Globus pallidus (tissue), 1 donor: ENCODE results near the gene UGT1A10.
"Not testable (repeated sequence)": the region's sequence is repeated elsewhere in the genome, so short reads cannot be mapped to it uniquely, and the experiment has no call there.

ENCODE experiments used
- DNase-seq: peaks from one replicate; pipeline ENCODE4 v3.0.0-alpha.2; 2015; ENCODE audit warnings: low spot score

Gene UGT1A10

DNA sequence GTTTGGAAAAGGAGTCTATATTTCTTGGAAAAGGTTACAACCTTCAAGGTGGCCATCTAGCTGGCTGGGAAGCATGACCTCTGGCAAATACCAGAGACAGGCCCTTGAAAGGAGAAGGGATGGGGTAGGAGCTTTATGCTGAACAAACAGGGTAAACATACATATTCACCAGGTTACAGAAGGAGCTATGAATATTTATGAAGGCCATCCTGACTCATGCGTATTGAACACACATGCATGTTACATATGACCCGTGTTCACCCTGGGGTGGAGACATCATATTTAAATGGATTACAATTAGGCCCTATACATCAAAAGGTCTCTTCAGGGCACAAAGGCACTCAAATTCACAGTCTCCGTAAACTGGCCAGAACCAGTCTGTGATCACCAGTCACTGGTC lies 19.7 kb downstream of the UGT1A10 start:
- not testable (repeated sequence) for DNase-seq

DNA sequence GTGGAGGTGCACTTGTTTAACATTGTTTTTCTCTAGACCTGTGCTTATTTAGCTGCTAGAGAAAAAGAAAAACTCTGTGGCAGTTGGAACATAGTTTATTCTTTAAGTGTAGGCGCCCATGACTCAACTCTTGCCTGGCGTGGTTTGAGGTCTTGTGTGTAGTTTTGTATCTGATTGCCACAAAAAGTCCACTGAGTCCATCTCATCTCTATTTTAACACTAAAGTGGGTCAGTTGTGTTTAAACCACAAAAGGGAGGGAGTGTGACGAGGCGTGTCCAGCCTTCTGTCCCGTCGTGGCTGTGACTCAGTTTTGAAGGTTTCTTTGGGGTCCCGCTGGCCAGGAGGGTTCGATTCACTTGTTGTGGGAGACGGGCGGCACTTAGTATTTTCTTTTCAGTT lies 20.2 kb downstream of the UGT1A10 start:
- no peak for DNase-seq

DNA sequence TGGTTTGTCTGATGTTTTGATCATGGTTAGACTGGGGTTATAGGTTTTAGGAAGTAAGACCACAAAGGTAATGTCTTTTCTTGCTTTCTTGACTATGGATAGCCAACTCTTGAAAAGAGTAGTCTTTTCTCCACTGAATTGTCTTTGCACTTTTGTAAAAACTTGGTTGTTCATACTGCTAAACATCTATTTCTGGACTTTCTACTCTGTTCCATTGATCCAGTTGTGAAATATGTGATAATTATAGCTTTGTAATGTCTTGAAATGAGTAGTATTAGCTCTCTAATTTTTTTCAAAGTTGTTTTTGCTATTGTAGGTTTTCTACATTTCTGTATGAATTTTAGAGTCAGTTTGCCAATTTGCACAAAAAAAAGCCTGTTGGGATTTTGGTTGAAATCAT lies 22.4 kb downstream of the UGT1A10 start:
- DNase-seq, result no peak

DNA sequence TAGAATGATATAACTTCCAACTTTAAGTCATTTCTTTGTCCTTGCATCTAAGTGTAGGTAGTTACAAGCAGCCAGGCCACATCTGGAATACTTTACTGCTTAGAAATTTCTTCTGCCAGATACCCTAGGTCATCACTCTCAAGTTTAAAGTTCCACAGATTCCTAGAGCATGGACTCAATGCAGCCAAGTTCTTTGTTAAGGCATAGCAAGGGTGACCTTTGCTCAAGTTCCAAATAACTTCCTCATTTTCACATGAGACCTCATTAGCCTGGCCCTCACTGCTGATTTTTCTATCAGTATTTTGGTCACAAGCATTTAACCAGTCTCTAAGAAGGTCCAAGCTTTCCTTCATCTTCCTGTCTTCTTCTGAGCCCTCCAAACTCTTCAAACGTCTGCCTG lies 27.7 kb downstream of the UGT1A10 start:
- DNase-seq, result no peak

DNA sequence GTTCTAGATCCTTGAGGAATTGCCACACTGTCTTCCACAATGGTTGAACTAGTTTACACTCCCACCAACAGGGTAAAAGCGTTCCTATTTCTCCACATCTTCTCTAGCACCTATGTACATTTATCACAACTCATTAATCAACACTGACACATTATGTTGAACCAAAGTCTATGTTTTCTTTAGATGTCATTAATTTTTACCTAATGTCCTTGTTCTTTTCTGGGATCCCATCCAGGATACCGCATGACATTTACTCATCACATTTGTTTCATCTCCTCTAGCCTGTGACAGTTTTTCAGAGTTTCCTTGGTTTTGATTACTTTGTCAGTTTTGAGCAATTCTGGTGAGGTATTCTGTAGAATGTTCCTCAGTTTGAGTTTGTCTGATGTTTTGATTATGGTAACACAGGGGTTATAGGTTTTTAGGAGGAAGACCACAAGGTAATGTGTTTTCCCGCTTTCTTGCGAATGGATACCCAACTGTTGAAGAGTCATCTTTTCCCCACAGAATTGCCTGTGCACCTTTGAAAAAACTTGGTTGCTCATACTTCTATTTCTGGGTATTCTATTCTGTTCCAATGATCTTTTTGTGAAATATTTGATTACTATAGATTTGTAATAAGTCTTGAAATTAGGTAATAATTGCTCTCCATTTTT lies 32.5 kb downstream of the UGT1A10 start:
- DNase-seq, result no peak

DNA sequence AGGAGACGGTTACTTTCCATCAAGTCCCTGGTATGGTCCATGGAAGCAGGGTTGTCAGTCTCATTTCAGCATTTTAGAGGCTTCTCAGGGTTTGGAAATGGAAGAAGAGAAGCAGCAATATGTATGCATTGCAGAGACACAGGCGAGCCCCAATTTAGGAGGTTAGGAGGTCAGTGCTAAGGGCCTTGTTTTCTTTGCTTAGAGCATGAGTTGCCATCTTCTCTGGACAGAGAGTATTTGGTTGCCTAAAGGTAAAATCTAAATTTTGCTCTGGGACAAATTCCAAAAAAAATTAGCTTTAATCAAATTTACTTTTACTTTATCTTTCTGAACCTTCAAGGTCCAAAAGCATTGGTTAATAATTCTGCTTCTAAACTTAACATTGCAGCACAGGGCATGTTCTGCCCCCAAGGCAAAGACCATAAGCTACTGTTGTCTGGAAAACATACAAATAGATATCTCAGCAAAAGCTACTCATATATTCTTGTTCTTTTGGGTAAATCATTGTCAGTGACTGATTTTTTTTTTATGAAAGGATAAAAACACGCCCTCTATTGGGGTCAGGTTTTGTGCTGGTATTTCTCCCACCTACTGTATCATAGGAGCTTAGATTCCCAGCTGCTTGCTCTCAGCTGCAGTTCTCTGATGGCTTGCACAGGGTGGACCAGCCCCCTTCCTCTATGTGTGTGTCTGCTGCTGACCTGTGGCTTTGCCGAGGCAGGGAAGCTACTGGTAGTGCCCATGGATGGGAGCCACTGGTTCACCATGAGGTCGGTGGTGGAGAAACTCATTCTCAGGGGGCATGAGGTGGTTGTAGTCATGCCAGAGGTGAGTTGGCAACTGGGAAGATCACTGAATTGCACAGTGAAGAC lies 35.3 kb downstream of the UGT1A10 start, which contains the start of gene UGT1A9:
TSS of gene UGT1A9 (plus strand) at position 609 of the 872 bp plus-strand sequence. CDS start at position 646, 37 bp downstream.
- DNase-seq, result no peak

DNA sequence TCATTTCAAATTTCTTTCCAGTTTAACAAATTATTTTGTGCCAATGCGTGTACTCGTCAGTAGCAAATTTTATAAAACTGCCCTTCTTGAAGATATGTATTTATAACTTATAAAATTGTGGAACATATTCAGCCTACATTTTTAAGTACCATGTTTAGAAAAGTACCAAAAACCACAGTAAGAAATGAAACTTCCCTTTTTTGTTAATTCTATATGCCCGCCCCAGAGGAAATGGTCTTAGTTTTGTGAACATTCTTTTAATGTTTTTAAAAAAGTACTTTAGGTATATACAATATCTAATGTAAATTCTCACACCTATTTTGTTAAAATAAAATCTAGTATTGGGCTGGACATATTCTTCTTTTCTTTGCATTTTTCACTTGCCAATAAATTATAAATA lies 36.6 kb downstream of the UGT1A10 start:
- DNase-seq, result no peak

DNA sequence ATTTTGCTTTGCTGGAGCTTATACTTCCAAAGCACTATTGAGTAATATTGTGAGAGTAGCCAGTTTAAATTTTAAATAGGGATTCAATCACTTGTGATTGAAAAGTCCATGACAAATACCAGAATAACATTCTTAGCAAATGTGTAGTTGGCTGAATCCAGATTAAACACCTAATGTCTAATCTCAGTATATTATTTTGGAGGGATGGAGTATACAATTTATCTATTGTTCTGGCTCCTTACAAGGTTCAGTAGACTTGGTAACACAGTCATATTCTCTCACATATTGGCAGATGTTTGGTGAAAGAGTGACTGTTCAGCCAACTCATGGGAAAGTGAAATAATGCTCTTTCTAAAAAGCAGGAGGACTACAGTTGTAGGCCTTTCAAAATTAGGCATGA lies 37.6 kb downstream of the UGT1A10 start:
- DNase-seq, result no peak

DNA sequence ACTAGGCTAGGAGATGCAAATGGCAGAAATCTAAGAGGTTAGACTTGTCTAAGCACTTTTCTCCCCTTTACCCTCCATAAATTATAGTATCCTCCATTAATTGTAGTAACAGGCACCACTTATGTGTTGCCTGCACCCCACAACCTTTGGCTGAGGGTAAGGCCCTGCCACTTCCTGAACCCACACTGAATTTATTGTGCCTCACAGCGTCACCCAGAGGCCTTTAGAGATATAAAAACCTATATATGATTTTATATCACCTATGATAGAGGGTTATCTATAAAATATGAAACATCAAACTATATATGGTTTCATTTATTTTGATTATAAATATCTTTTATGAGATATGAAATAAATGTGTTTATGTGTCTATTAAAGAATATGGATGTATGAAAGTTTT lies 38.1 kb downstream of the UGT1A10 start:
- DNase-seq, result no peak

DNA sequence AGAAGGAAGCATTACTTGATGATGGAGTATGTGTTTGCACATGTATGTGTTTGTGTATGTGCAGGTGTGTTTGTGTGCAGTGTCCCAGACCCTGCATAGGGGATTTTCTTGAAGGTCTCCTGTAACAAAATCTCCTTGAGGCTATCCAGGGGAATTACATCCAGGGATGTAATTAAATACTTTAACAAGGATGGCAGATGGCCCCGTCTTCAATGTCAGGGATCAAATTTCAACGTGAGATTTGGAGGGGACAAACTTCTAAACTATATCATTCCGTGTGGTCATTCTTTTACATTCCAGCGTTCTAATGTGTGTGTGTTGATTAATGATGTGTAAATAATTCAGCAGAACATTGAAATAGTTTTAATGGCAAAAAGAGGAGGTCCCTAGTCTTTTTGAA lies 38.7 kb downstream of the UGT1A10 start:
- no peak for DNase-seq

DNA sequence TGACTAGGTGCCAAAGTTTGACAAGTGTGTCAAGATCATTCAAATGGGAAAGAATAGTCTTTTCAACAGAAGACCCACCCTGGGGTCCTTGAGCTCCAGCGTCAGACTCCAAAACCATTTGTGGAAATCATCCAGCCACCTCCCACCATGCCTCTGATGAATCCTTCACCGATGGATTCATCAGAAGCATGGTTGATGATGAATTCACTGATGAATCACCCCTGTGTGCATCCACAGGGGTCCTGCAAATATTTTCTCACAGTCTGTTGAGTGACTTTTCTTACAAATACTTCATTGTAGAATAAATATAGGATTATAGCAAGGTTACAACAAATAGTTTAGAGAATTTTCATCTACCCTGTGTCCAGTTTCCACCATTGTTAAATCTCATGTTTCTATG lies 39.8 kb downstream of the UGT1A10 start:
- no peak for DNase-seq

DNA sequence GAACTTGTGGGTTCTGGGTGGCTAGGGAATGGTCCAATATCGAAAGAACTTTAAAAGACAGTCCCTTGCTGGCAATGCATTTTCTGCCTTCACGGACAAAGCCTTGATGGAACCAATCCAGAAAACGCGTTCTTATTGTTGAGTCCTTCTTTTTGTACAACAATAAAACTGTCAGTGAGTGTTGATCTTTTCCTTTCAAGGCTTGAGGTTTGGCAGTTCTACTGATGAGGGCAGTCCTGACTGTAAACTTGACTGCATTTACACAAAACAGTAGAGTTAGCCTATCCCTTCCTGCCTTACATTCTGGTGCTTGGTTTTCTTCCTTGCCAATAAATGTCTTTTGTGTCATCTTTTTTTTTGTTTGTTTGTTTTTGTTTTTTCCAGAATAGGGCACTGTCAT lies 42.9 kb downstream of the UGT1A10 start:
- no peak for DNase-seq

DNA sequence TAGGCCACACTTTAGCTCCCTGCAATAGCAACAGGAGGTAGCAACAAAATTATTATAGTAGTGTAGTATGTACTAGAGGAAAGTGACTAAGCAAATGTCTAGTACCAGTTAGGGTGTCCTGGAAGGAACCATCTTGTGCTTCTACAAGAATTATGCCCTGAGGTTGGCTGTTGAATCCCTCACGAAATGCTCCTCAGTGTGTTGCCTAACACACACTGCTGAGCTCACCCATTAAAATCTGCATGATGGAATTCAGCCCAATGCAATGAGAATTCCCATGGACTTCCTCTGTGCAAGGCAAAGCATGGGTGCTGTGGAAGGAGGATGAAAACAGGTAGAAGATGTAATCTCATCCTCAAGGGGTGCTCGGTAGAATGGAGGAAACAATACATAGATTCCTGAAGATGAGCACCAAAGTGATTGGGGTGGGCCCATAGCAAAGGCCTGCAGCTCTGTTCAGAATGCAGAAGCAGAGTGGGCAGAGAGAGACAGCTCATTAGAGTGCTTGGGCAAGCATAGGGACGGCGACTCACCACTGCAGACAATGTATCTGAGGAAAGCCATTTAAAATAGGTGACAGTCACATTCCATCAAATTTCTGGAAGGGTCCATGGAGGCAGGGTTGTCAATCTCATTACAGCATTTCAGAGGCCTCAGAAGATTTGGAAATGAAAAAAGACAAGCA lies 44.3 kb downstream of the UGT1A10 start:
- DNase-seq, result no peak

DNA sequence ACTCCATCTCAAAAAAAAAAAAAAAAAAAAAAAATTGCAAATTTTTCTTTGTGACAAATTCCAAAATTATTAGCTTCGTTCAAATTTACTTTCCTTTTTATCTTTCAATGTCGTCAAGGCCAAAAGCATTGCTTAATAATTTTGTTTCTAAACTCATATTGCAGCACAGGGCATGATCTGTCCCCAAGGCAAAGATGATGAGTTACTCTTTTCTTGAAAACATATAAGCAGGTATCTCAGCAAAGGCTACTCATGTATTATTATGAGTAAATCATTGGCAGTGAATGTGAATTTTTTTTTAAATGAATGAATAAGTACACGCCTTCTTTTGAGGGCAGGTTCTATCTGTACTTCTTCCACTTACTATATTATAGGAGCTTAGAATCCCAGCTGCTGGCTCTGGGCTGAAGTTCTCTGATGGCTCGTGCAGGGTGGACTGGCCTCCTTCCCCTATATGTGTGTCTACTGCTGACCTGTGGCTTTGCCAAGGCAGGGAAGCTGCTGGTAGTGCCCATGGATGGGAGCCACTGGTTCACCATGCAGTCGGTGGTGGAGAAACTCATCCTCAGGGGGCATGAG lies 45.4 kb downstream of the UGT1A10 start, which contains the start of gene UGT1A7:
TSS of gene UGT1A7 (plus strand) at position 381 of the 579 bp plus-strand sequence. CDS start at position 418, 37 bp downstream.
- DNase-seq, result no peak

DNA sequence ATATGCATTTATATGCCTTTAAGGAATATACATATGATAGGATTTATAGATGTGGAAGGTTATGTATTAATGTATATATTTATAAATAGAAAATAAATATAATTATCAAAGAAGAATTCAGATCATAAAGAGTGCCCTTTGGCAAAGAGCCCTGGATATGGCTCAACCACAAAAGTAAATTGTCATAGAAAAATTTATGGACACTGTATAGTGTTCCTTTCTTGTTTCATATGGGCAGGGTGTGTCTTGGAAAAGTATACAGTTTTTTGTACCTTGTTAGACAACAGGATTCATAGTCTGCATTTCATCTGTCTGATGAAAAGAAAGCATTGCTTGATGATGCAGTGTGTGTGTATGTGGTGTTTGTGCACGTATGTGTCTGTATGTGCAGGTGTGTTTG lies 48.4 kb downstream of the UGT1A10 start:
- DNase-seq, result no peak

DNA sequence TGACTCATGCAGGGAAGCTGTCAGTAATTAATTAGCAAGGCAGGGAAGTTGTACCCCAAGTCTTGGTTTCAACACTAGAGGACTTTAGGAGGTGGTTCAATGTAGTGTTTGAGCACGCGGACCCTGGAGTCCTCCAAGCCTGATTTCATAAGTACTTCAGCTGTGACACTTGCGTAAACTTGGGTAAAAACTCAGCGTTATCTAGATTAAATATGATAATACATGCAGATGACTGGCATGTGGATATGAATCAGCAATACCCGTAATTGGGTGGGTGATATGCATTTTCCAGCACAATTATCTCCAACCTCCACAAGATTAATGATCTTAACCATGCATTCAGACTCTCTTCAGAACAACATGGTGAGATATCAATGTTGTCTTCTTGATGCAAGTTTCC lies 50.7 kb downstream of the UGT1A10 start:
- no peak for DNase-seq

DNA sequence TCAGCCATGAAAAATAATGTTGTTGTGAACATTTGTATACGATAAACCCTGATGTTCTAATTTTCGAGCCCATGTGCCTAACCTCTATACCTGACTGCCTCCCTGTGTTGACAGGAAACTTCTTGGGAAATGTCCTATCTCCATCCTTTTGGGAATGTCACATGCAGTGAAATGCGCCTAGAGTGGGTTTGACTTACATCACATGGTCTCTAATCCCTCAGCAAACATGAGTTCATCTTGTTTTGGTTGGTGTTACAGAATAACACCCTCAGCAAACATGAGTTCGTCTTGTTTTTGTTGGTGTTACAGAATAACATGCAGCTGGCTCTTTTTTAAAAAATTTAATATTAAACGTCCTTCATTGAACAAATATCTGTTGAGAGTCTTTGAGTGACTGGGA lies 52.1 kb downstream of the UGT1A10 start:
- no peak for DNase-seq

DNA sequence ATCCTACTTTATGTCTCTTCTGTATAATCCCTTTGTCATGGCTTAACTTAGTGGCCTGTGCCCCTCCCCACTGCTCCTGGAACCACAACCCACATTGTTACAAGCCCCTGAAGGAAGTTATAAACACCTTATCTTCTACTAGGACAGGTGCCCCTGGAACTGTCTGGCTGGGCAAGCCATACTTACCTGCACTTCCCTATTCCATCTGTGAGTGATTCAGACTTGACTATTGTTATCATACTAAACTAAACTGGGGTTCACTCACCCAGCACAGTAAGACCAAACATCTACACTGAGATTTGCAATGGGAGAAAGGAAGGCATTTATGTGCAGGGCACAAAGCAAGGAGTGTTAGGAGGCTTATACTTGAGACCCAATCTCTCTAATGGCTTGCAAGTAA lies 52.8 kb downstream of the UGT1A10 start:
- no peak for DNase-seq

DNA sequence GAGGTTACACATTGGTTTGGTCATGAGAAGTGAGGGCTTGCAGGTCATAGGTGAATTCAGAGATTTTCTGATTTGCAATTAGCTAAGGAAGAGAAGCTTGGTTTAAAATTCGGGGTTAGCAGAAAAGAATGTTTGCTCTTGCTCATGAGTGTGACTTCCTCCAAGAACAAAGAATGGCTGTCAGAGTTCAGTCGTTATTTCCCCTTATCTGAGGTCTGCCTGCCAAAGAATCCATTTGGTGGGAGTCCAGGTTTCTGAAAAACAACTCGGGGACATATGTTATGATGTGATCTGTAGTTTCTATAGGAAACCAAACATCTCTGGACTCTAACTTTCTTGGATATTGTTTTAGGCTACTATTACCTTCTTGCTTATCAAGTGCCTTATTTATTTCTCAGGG lies 53.3 kb downstream of the UGT1A10 start:
- DNase-seq, result no peak

DNA sequence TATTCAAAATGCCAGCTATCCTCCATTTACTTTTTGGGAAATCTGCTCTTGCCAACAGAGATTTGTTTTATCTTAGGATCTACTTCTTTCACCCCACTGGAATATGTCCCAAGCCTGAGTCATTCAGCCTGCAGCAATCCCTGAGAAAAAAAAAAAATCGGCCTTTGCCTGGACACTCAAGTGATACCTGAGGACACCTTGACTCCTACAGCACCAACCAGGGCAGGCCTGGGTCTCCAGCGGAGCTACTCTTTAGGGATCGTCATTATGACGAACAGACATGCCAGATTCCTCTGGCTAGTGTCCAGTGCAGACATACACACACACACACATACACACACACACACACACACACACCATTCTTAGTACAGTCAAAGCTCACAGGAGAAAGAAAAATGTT lies 54.2 kb downstream of the UGT1A10 start:
- DNase-seq, result no peak

DNA sequence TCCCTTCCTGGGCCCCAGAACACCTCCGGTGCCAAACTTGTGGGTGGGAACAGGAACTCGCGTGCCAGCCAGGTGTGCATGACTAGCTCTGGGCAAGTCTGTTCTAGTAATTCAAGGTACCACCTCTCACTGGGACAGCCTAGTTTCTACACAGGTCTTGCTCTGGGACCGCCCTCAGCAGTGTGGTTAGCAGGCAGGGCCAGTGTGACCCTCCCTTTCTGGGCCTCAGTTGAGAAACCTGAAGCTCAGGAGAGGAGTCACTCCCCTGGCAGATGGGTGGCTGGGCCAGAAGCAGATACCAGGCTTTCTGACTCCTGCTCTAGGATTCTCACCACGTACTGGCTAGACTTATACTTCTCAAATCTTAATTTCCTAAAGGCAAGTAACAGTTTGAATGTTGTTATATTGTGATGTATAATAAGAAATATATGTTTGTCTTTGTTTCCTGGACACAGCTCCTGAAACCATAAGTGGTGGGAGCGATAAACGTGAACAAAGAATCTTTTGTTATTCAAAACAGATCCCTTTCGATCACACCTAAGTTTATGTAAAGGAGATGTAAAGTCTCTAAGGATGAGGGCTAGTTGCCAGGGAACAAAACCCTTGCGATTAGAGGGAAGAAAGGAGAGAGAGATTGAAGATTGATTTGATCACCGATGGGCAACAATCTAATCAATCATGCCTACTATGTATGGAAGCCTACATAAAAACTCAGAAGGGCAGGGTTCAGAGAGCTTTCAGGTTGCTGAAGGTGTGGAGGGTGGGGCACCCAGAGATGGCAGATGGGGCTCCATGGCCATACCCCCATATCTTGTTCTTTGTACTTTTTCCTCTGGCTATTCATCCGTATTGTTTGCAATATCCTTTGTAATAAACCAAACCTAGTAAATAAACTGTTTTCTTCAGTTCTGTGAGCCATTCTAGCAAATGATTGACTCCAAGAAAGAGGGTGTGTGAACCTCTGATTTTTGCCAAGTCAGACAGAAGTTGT lies 55.5 kb downstream of the UGT1A10 start:
- no peak for DNase-seq
